NCI-H1105 treated with DMSO at 0.1 percent for 48 hours (cell line): Measurements from ENCODE around the gene NPIPB13.
"Not testable (repeated sequence)": the region's sequence is repeated elsewhere in the genome, so short reads cannot be mapped to it uniquely, and the experiment has no call there.

Source experiments
- DNase-seq: peaks from one replicate; lab custom pipeline; 2025; lab: John Stamatoyannopoulos, UW

Gene NPIPB13

GRCh38 chr16:30248379-30248778, at the start of gene NPIPB13:
Gene NPIPB13 (minus strand): TSS chr16:30248479. CDS start chr16:30245573, 2,906 bp downstream.
- not testable (repeated sequence) for DNase-seq

- DNase-seq: not testable (repeated sequence)
These were observed 34.1 kb upstream of the NPIPB13 start for GRCh38 chr16:30282357-30282756.

- not testable (repeated sequence) for DNase-seq
These were observed 30.2 kb upstream of the NPIPB13 start for GRCh38 chr16:30278523-30278922.

GRCh38 chr16:30217082-30217481, 31.2 kb downstream of the NPIPB13 start:
- not testable (repeated sequence) for DNase-seq

- not testable (repeated sequence) for DNase-seq
These were observed 36.9 kb downstream of the NPIPB13 start for GRCh38 chr16:30211414-30211813.

GRCh38 chr16:30209032-30209431, 39.2 kb downstream of the NPIPB13 start:
- not testable (repeated sequence) for DNase-seq

GRCh38 chr16:30207063-30207704, 41.1 kb downstream of the NPIPB13 start:
- DNase-seq: not testable (repeated sequence)

GRCh38 chr16:30206252-30206651, 42.0 kb downstream of the NPIPB13 start:
- DNase-seq: not testable (repeated sequence)

- DNase-seq: not testable (repeated sequence)
These were observed 42.6 kb downstream of the NPIPB13 start for GRCh38 chr16:30205541-30206236.

- DNase-seq: not testable (repeated sequence)
These were observed 48.5 kb downstream of the NPIPB13 start for GRCh38 chr16:30199608-30200343.

- not testable (repeated sequence) for DNase-seq
These were observed 49.2 kb downstream of the NPIPB13 start, which contains the start of gene SULT1A3 for GRCh38 chr16:30199049-30199448. Gene SULT1A3 (plus strand): TSS chr16:30199255. CDS start chr16:30200729, 1,474 bp downstream.
